DOHH2 (cell line): ENCODE results near the gene ADSS2.

ENCODE experiments used
- H3F3A ChIP-seq: fragments of 200-600 bp; sonication (generic), shearing (Covaris generic); 2 replicates; pipeline ENCODE4 v1.6.0; 2016; ENCODE audit warnings: antibody characterized with exemption, mild to moderate bottlenecking; ENCODE audit not compliant: control insufficient read depth, insufficient read depth
- H3K27ac ChIP-seq: fragments of 200-600 bp; sonication (generic); 2 replicates; pipeline ENCODE4 v1.5.1; 2014; ENCODE audit warnings: low read depth, mild to moderate bottlenecking, low read length, moderate library complexity
- H3K27me3 ChIP-seq: fragments of 200-600 bp; sonication (generic); 2 replicates; pipeline ENCODE4 v1.6.1; 2014; ENCODE audit warnings: mild to moderate bottlenecking, low read length, mixed read lengths; ENCODE audit not compliant: control insufficient read depth
- H3K36me3 ChIP-seq: fragments of 200-600 bp; sonication (generic); 2 replicates; pipeline ENCODE4 v1.6.1; 2014; ENCODE audit warnings: mild to moderate bottlenecking, low read length, moderate library complexity, mixed read lengths; ENCODE audit not compliant: control insufficient read depth
- H3K4me1 ChIP-seq: fragments of 200-600 bp; sonication (generic); 2 replicates; pipeline ENCODE4 v1.6.1; 2014; ENCODE audit warnings: mild to moderate bottlenecking, low read length, mixed read lengths; ENCODE audit not compliant: control insufficient read depth
- H3K4me2 ChIP-seq: fragments of 200-600 bp; sonication (generic); 2 replicates; pipeline ENCODE4 v1.6.0; 2014; ENCODE audit warnings: mild to moderate bottlenecking, low read length, moderate library complexity
- H3K4me3 ChIP-seq: fragments of 200-600 bp; sonication (generic); 2 replicates; pipeline ENCODE4 v1.5.1; 2014; ENCODE audit warnings: mild to moderate bottlenecking, low read length, mixed read lengths
- H3K79me2 ChIP-seq: fragments of 200-600 bp; sonication (generic); 2 replicates; pipeline ENCODE4 v1.6.1; 2014; ENCODE audit warnings: mild to moderate bottlenecking, low read length, mixed read lengths; ENCODE audit not compliant: control insufficient read depth
- H3K9me2 ChIP-seq: fragments of 200-600 bp; sonication (generic); replicated peaks from 2 replicates; pipeline ENCODE4 v1.6.1; 2014; ENCODE audit warnings: mild to moderate bottlenecking, low read length, mixed read lengths; ENCODE audit not compliant: control insufficient read depth
- H3K9me3 ChIP-seq: fragments of 200-600 bp; sonication (generic); 2 replicates; pipeline ENCODE4 v1.6.1; 2014; ENCODE audit warnings: antibody characterized with exemption, low read length, mixed read lengths; ENCODE audit not compliant: control insufficient read depth, insufficient read depth
- H4K20me1 ChIP-seq: fragments of 200-600 bp; sonication (generic); 2 replicates; pipeline ENCODE4 v1.6.0; 2014; ENCODE audit warnings: low read depth, mild to moderate bottlenecking, antibody characterized with exemption, low read length, moderate library complexity; ENCODE audit not compliant: control insufficient read depth, insufficient read depth
- CTCF ChIP-seq: fragments of 200-600 bp; sonication (generic); IDR thresholded peaks from one replicate; pipeline ENCODE4 v1.5.1; 2014; ENCODE audit warnings: antibody characterized with exemption, mild to moderate bottlenecking, low read depth, low read length; ENCODE audit not compliant: poor library complexity, severe bottlenecking
- EZH2phosphoT487 ChIP-seq: fragments of 200-600 bp; sonication (generic); IDR thresholded peaks from 2 replicates; pipeline ENCODE4 v1.6.1; 2017; ENCODE audit warnings: borderline replicate concordance, mild to moderate bottlenecking, antibody characterized with exemption, low read length, moderate library complexity, mixed read lengths

ADSS2 gene

GRCh38 chr1:244394826-244395765, 56.6 kb downstream of the ADSS2 start:
- H3K9me3 ChIP-seq: no peaks in the 10 kb centered on the region
- H3K4me1 ChIP-seq: no peaks in the 10 kb centered on the region
- no peaks in the 10 kb centered on the region for H3K9me2 ChIP-seq
- no peak overlapping the region for H3K4me3 ChIP-seq
- no peaks in the 10 kb centered on the region for H3K79me2 ChIP-seq
- no peaks in the 10 kb centered on the region for H4K20me1 ChIP-seq
- H3F3A ChIP-seq: no peaks in the 10 kb centered on the region
- no peak overlapping the region for H3K27ac ChIP-seq
- no peak for TF ChIP-seq CTCF
- no peak for TF ChIP-seq EZH2phosphoT487
- no peak overlapping the region for H3K4me2 ChIP-seq
- no peaks in the 10 kb centered on the region for H3K27me3 ChIP-seq
- H3K36me3 ChIP-seq: no peaks in the 10 kb centered on the region

- no peaks in the 10 kb centered on the region for H3K9me3 ChIP-seq
- no peaks in the 10 kb centered on the region for H4K20me1 ChIP-seq
- no peaks in the 10 kb centered on the region for H3F3A ChIP-seq
- no peak overlapping the region for H3K4me2 ChIP-seq
- TF ChIP-seq EZH2phosphoT487 (no peak), CTCF (no peak)
- H3K27me3 ChIP-seq: no peaks in the 10 kb centered on the region
- no peaks in the 10 kb centered on the region for H3K79me2 ChIP-seq
- H3K9me2 ChIP-seq: no peaks in the 10 kb centered on the region
- H3K36me3 ChIP-seq: no peaks in the 10 kb centered on the region
- H3K4me1 ChIP-seq: no peaks in the 10 kb centered on the region
- no peak overlapping the region for H3K4me3 ChIP-seq
- H3K27ac ChIP-seq: no peak overlapping the region
Measured at GRCh38 chr1:244394346-244394745, 57.4 kb downstream of the ADSS2 start.

GRCh38 chr1:244393604-244394176, 58.0 kb downstream of the ADSS2 start:
- no peaks in the 10 kb centered on the region for H3K79me2 ChIP-seq
- H3K4me1 ChIP-seq: no peaks in the 10 kb centered on the region
- TF ChIP-seq EZH2phosphoT487: no peak
- TF ChIP-seq CTCF: no peak
- H3K4me3 ChIP-seq: no peak overlapping the region
- H3K27ac ChIP-seq: no peak overlapping the region
- no peaks in the 10 kb centered on the region for H3K9me2 ChIP-seq
- no peaks in the 10 kb centered on the region for H4K20me1 ChIP-seq
- no peaks in the 10 kb centered on the region for H3K36me3 ChIP-seq
- no peaks in the 10 kb centered on the region for H3F3A ChIP-seq
- H3K9me3 ChIP-seq: no peaks in the 10 kb centered on the region
- H3K27me3 ChIP-seq: no peaks in the 10 kb centered on the region
- H3K4me2 ChIP-seq: no peak overlapping the region
